HL-60/S4 treated with retinoic acid at 250 ng/mL for 4 days and 3 days (cell line): ENCODE data around the gene FXYD2.
"Not testable (repeated sequence)": the region's sequence is repeated elsewhere in the genome, so short reads cannot be mapped to it uniquely, and the experiment has no call there.

Source experiments
- in situ Hi-C: fragments of 300-500 bp; cut with MboI; formaldehyde crosslinking; loops from 2 replicates; pipeline ENCODE4 v1.7.0; 2022; ENCODE audit warnings: low sequenced_read_pairs

FXYD2 gene

DNA sequence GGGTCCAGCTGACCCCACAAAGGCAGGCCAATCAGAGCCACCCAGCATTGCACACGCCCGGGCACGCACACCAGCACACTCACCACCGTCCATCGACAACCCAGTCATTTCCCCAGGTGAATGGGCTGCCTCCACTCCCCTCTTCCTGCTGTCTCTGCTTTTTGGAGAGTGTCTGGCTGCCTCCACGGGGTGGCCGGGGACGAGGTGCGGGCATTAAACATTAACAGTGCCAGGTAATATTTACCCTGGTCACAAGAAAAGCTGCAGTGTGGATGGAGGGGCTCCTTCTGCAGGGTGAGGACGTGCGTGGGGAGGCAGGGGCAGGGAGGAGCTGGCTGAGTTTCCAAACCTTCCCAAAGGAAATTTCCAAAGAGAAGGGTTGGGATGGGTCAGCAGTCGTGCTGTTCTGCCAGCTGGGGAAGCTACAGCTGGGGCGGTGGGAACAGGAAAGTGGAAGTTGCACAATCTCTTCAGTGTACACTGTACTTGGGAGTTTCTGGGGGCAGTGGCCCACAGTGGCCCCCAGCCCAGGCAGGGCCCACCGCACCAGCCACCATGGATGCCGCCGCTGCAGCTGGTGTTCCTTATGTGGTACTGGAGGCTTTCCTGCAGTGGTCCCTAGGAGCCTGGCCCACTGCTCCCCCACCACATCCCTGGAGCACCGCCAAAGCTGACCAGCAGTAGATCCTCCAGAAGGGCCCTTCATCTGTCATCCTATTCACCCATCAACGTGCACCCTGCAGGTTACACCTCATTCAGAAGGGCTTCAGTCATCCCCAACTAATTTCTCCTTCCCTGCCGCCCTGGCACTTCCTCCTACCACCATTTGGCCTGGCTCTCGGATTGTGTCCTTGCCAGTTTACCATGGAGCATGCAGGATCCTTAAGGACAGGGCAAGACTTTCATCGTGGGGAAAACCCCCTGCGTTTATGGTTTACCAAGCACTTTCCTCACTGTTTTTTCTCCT, at the start of gene FXYD2:
Gene FXYD2 (minus strand): TSS at position 174 of the 967 bp plus-strand sequence. CDS start 66 bp downstream, at position 108.
- in situ Hi-C loops, result loop anchor here (25.0 kb wide), 1 partner anchor 237 kb away; no protein-coding TSS in a partner anchor

DNA sequence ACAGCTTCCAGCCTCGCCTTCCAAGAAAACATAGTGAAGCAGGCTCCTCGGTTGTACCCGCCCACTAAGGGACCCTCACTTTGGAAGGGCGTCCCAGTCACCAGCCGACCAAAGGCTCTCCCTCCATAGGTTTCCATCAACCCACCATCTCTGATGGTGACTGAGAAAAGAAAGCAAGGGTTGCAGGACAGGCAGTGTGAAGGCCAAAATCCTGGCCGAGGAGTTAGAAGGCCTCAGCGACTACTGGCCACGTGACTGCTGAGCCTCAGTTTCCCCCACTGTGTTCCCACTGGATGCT, 49.2 kb upstream of the FXYD2 start:
- in situ Hi-C loops, result no loop called here

- in situ Hi-C loops, result no loop called here
Observed at GRCh38 chr11:117872975-117873827, 48.7 kb upstream of the FXYD2 start.

- in situ Hi-C loops, result no loop called here
Observed at GRCh38 chr11:117872420-117872961, 47.9 kb upstream of the FXYD2 start.

DNA sequence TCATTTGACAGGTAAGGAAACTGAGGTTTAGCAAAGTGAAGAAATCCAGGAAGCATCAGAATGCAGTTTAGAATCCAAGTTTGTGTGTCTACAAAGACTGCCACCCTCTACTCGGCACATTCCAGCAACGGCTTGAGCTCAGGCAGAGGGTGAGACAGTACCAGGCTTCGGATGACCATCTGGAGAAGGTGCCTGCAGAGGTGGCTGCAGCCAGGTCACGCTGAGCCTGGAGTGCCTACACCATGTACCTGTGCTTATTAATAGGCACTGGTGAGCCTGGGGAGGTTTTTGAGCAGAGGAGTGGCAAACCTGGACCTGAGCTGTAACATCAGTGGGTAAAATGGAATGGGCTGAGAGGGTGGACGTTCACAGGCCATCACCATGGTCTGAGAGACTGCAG, 47.2 kb upstream of the FXYD2 start:
- in situ Hi-C loops, result no loop called here

GRCh38 chr11:117871160-117871559, 46.6 kb upstream of the FXYD2 start:
- in situ Hi-C loops, result no loop called here

- in situ Hi-C loops, result no loop called here
Observed at GRCh38 chr11:117870103-117870952, 45.8 kb upstream of the FXYD2 start.

DNA sequence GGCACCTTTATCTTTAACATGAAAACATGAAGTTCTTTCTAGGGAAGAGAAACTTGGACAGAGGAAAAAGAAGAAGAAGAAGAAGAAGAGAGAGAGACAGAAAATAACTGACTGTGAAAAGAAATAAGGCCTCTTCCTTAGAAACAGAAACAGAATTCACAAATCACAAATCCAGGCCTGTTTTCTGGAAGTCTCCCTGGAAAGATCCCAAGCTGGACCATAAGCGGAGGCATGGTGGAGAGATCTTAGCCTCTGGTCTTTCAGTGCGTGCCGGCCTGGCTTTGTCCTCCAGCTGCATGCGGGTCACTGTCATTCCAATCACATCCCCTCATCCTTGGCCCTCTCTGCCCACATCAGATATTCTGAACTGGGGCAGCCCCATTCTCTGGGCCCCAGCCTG, 45.1 kb upstream of the FXYD2 start:
- in situ Hi-C loops, result no loop called here

DNA sequence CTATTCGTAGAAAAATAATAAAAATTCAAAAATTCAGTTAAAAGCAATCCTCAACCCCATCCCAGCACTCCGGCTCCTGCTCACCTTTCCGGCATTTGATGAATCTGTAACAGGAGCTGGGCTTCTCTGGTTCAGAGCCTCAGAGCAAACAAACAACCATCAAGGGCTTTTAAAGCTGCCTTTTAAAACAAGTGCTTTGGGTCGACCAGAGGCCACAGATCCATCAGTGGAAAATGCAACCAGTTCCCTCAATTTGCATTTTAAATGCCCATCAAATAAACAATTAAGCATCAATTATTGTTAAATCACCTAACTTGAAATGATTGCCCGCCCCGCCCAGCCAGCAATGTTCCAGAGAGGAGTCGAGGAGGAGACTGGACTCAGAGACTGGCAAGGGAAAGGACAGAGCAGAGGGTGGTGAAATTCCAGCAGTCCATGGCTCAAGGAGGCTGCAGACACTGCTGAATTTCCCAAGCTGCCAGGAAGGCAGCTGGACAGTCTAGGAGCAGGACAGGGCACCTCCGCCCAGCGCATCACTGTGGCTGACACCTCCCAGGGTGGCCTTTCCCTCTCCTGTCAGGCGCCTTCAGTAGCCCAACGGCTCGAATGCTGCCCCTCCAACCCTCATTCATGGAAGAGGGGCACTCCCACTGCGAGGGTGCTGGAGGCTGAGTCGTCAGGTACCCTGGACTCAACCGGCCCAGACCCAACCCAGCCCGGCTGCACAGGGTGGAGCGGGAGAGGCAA, 44.4 kb upstream of the FXYD2 start:
- in situ Hi-C loops, result no loop called here

- in situ Hi-C loops, result no loop called here
Observed at GRCh38 chr11:117868088-117868487, 43.5 kb upstream of the FXYD2 start.

GRCh38 chr11:117866526-117866925, 42.0 kb upstream of the FXYD2 start:
- in situ Hi-C loops, result no loop called here

GRCh38 chr11:117865546-117865945, 41.0 kb upstream of the FXYD2 start:
- in situ Hi-C loops, result not testable (repeated sequence)

DNA sequence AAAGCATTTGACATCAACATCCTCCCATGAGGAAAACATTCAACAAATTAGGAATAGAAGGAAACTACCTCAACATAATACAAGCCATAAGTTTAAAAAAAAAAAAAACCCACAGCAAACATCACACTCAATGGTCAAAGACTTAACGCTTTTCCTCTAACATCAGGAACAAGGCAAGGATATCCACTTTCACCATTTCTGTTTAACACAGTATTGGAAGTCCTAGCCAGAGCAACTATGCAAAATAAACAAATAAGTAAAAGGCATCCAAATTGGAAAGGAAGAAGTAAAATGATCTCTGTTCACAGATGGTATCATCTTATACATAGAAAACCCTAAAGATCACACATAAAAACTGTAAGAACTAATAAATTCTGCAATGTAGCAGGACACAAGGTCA, 38.8 kb upstream of the FXYD2 start:
- in situ Hi-C loops, result no loop called here

GRCh38 chr11:117862753-117863152, 38.2 kb upstream of the FXYD2 start:
- in situ Hi-C loops, result no loop called here

DNA sequence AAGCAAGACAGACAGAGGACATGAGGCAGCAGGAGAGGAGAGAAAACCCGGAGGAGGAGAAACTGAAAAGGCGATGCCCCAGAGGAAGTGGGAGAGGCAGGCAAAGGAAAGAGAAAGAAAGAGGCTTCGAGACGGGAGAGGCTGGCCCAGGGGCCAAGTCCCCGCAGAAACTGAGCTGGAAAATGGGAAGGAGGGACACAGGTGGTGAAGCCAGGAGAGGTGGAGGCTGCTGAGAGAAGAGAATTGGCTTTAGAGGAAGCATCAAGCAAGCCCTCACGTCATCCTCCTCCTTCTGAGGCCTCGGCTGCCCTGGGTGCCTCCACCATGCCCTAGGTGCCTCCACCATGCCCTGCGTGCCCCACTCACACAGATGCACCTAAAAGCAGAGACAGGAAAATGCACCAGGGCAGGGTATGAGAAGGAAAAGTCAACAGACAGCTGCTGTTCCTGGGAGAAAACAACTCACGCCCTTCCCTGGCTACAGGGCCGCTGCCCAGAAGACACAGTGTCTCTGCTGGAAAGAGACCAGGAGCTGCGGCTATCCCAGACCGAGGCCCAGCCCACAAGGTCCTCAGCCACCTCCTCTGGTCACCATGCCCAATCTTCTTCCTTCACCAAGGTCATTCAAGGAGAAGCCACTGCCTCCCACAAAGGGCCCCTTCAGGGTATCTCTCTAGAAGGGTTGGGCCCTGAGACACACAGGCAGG, 37.6 kb upstream of the FXYD2 start:
- in situ Hi-C loops, result no loop called here

GRCh38 chr11:117861151-117862018, 36.8 kb upstream of the FXYD2 start:
- in situ Hi-C loops, result no loop called here

DNA sequence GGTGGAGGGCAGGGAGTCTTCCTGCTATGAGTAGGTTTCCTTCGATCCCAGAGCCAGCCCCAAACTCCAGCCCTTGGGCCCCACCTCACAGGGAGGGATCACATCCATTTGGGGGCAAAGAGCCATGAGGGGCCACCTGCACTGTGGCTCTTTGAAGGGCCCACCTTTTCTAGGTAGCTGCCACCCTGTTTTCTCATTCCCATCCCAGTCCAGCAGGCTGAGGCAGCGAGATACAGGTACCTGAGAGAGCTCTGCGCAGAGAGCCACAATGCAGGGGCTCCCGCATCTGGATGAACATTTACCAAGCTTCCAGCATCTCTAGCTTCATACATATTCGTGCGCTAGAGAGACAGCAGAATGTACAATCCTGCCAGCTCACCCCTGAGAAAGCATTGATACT, 35.6 kb upstream of the FXYD2 start:
- in situ Hi-C loops, result no loop called here

DNA sequence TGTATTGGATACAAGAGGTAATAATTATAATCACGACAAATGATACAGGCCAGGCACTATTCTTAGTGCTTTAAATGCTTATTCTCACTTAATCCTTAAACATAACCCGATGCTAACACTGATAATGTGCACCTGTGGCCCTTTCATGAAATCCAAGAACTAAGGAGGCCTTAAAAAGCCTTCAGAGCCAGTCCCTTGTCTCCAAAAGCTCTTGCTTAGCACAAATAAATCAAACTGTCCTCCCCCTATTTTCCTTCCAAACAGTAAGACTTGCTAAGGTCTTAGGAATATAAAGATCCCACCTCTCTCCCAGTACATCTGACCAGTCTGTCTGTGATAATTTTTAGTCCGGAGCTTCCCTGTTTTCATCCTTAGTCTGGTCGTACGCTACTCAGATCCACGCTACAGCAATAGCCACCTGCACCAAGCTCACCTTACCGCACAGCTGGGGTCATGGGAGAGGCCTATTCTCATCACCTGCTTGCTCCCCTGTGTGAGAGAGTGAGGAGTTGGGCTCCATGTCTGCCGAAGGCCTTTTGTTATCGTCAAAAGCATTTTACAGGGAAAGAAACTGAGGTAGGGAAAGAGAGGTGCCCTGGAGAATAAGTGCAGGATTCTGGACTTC, 35.1 kb upstream of the FXYD2 start:
- in situ Hi-C loops, result no loop called here
